Measurements from ENCODE around the gene BACH2. TPM values are rescaled to one million over a fixed set of nuclear protein-coding genes. Genes with fewer than 3 reads are reported as not detected.

BACH2 gene
- total and polyA plus RNA-seq, 9 of the 15 experiments (the other 6 are each of a cell fraction or from before 2014, with no cell fraction given): 0.06 to 3.1 (median 0.59) TPM

GRCh38 chr6:90178384-90178855 is 118.2 kb downstream of the BACH2 start:
- H3K9me1 ChIP-seq (ENCODE audit: control insufficient read depth, insufficient read depth, low read length): no peaks in the 10 kb centered on the region
- intact Hi-C loops (cut with micrococcal nuclease) (loop anchor here (5.0 kb wide), 1 partner anchor 61 kb away; no protein-coding TSS in a partner anchor), in situ Hi-C loops (cut with MboI) (no loop called here)
- H3K36me3 ChIP-seq (ENCODE audit: control insufficient read depth, insufficient read depth, low read length): no peaks in the 10 kb centered on the region
- no peaks in the 10 kb centered on the region; a peak in 2 of 5 replicates for H3K4me1 ChIP-seq (replicated peaks in 1 of 2; ENCODE audit: control insufficient read depth in 2 of 2, insufficient read depth in 2 of 2, low read length in 2 of 2)
- 0 out of 5 replicates have a peak, but pooled peaks cover 0 to 4% of the 10 kb centered on the region in 2 experiments for H3K27me3 ChIP-seq (ENCODE audit: control insufficient read depth in 2 of 2, insufficient read depth in 2 of 2, low read length in 2 of 2)
- ChIA-PET CTCF (ENCODE audit: low intra/inter-chr PET ratio) (no interaction called here), POLR2A (no interaction called here)
- H3K4me3 ChIP-seq: no peak overlapping the region
- no TSS peak for BruUV-seq (replicated peaks)
- H3K79me2 ChIP-seq (ENCODE audit: control insufficient read depth, insufficient read depth, low read length): no peaks in the 10 kb centered on the region
- H3K27ac ChIP-seq (ENCODE audit: extremely low read depth, low read depth, low read length): no peak overlapping the region
- ATAC-seq: no peak
- TF ChIP-seq ADNP (tag; IDR thresholded peaks at IDR 0.05) (no peak), LARP7 (IDR thresholded peaks at IDR 0.05) (no peak), RBFOX2 (IDR thresholded peaks at IDR 0.05; ENCODE audit: low read depth, low read length) (no peak)
- no peaks in the 10 kb centered on the region for H3K9me3 ChIP-seq (replicated peaks; ENCODE audit: control insufficient read depth, insufficient read depth, low read depth, low read length)
- H4K20me1 ChIP-seq (replicated peaks; ENCODE audit: control insufficient read depth, insufficient read depth, low read length): no peaks in the 10 kb centered on the region; the same call in 1 of the 2 replicates
- no peak overlapping the region for H3K4me2 ChIP-seq (ENCODE audit: insufficient read depth, low read length)
- WGBS (ENCODE audit: insufficient coverage, low coverage, missing lambda C conversion rate): 37% methylated on average over 4 of the region's 4 CpGs
- FAIRE-seq: no peak
- no peak for DNase-seq (ENCODE audit: extremely low read depth in 1 of 4, low spot score in 3 of 4)
- no peak overlapping the region for H2AFZ ChIP-seq (ENCODE audit: low read depth, low read length)
- no peak overlapping the region for H3K9ac ChIP-seq (ENCODE audit: insufficient read depth in 1 of 2, low read depth in 2 of 2, low read length in 2 of 2)

GRCh38 chr6:90177544-90178383 is 118.9 kb downstream of the BACH2 start:
- in situ Hi-C loops (cut with MboI): no loop called here
- H3K36me3 ChIP-seq (ENCODE audit: control insufficient read depth, insufficient read depth, low read length): no peaks in the 10 kb centered on the region
- no peak for TF ChIP-seq SPI1 (IDR thresholded peaks at IDR 0.05; ENCODE audit: borderline replicate concordance, low read depth, low read length)
- H3K79me2 ChIP-seq (ENCODE audit: control insufficient read depth, insufficient read depth, low read length): no peaks in the 10 kb centered on the region
- H3K4me2 ChIP-seq (ENCODE audit: insufficient read depth, low read length): no peak overlapping the region
- DNase-seq (ENCODE audit: extremely low read depth in 1 of 4, low spot score in 3 of 4) (no peak), FAIRE-seq (no peak), ATAC-seq (no peak)
- WGBS (ENCODE audit: insufficient coverage, low coverage, missing lambda C conversion rate): 15% methylated on average over 11 of the region's 11 CpGs
- no peak overlapping the region for H2AFZ ChIP-seq (ENCODE audit: low read depth, low read length)
- BruUV-seq (replicated peaks): no TSS peak
- H3K9ac ChIP-seq (ENCODE audit: insufficient read depth in 1 of 2, low read depth in 2 of 2, low read length in 2 of 2): no peak overlapping the region
- H3K4me3 ChIP-seq: no peak overlapping the region
- H3K27me3 ChIP-seq (ENCODE audit: control insufficient read depth in 2 of 2, insufficient read depth in 2 of 2, low read length in 2 of 2): 0 out of 5 replicates have a peak, but pooled peaks cover 0 to 4% of the 10 kb centered on the region in 2 experiments
- no peaks in the 10 kb centered on the region for H3K9me3 ChIP-seq (replicated peaks; ENCODE audit: control insufficient read depth, insufficient read depth, low read depth, low read length)
- POLR2A ChIA-PET: interaction anchor here (0.5 to 0.6 kb wide), 2 partner anchors 120 to 306 kb away, joined by 3 read pairs; no protein-coding TSS in a partner anchor
- H3K27ac ChIP-seq (ENCODE audit: extremely low read depth, low read depth, low read length): no peak overlapping the region
- CTCF ChIA-PET (ENCODE audit: low intra/inter-chr PET ratio): no interaction called here
- H3K9me1 ChIP-seq (ENCODE audit: control insufficient read depth, insufficient read depth, low read length): no peaks in the 10 kb centered on the region
- intact Hi-C loops (cut with micrococcal nuclease): loop anchor here (5.0 kb wide), 1 partner anchor 60 kb away; no protein-coding TSS in a partner anchor
- no peaks in the 10 kb centered on the region; a peak in 1 of 5 replicates for H3K4me1 ChIP-seq (replicated peaks in 1 of 2; ENCODE audit: control insufficient read depth in 2 of 2, insufficient read depth in 2 of 2, low read length in 2 of 2)
- H4K20me1 ChIP-seq (replicated peaks; ENCODE audit: control insufficient read depth, insufficient read depth, low read length): no peaks in the 10 kb centered on the region; the same call in 1 of the 2 replicates

All from K562 (cell line).